Endothelial cell of umbilical vein (primary cell): ENCODE measurements around the gene MAGEB17. TPM values are rescaled to one million over a fixed set of nuclear protein-coding genes. Genes with fewer than 3 reads are reported as not detected.

Experiments used
- BruUV-seq: library from RNA; stranded (reverse); fragments of 400-500 nt; replicated peaks from 2 replicates; lab custom pipeline; 2021; lab: Mats Ljungman, UMichigan
- CTCF ChIA-PET: fragments of 300-600, 350-600 bp; sonication (Branson Sonifier 250); formaldehyde crosslinking; loops from one replicate; lab custom pipeline; 2021; ENCODE audit warnings: antibody characterized with exemption, inconsistent platforms; lab: Charles Lee
- POLR2A ChIA-PET: fragments of 300-600, 350-600 bp; sonication (Branson Sonifier 250); formaldehyde crosslinking; loops from one replicate; lab custom pipeline; 2021; ENCODE audit warnings: antibody characterized with exemption, inconsistent platforms; lab: Charles Lee
- DNase-seq: peaks from one replicate; pipeline ENCODE4 v3.0.0-alpha.2; 2011; ENCODE audit warnings: low read depth, low spot score
- FAIRE-seq: peaks from 2 replicates; lab custom pipeline; 2011; peaks lifted over from hg19 to GRCh38; lab: Jason Lieb, UNC
- H2AFZ ChIP-seq: 2 replicates; pipeline ENCODE4 v1.6.0; 2012; ENCODE audit warnings: low read depth, low read length, control low read depth, inconsistent platforms
- H3K27ac ChIP-seq: 2 replicates; pipeline ENCODE4 v1.5.1; 2011; ENCODE audit warnings: low read depth, mild to moderate bottlenecking, control low read depth, low read length, moderate library complexity; ENCODE audit not compliant: insufficient read depth
- H3K27me3 ChIP-seq, 2 experiments: 2 replicates each; pipeline versions ENCODE4 v1.6.0 to v1.6.1; 2011; ENCODE audit warnings: low read length in 2 of 2, mixed read lengths in 1 of 2; ENCODE audit not compliant: control insufficient read depth in 2 of 2, insufficient read depth in 2 of 2
- H3K36me3 ChIP-seq, 2 experiments: 2 replicates in 1 of 2; 3 replicates in 1 of 2; pipeline ENCODE4 v1.5.1; 2011; ENCODE audit warnings: low read length in 2 of 2, mild to moderate bottlenecking in 1 of 2, moderate library complexity in 1 of 2; ENCODE audit not compliant: control insufficient read depth in 2 of 2, insufficient read depth in 2 of 2; ENCODE audit errors: extremely low read depth in 1 of 2
- H3K4me1 ChIP-seq: 3 replicates; pipeline ENCODE4 v1.5.1; 2011; ENCODE audit warnings: mild to moderate bottlenecking, low read length; ENCODE audit not compliant: control insufficient read depth, insufficient read depth; ENCODE audit errors: extremely low read depth
- H3K4me2 ChIP-seq: 2 replicates; pipeline ENCODE4 v1.6.1; 2011; ENCODE audit warnings: low read length, control low read depth, mixed read lengths; ENCODE audit not compliant: insufficient read depth
- H3K4me3 ChIP-seq, 3 experiments: fragments of 200-600 bp in 1 of 3; sonication (generic), shearing (Covaris generic) in 1 of 3; replicated peaks in 1 of 3; 2 replicates each; pipeline ENCODE4 v1.5.1; 2011 to 2016; ENCODE audit warnings: control low read depth in 3 of 3, low read length in 3 of 3, mild to moderate bottlenecking in 2 of 3, inconsistent platforms in 1 of 3, low read depth in 1 of 3, moderate library complexity in 1 of 3; ENCODE audit not compliant: insufficient read depth in 1 of 3
- H3K79me2 ChIP-seq: 2 replicates; pipeline ENCODE4 v1.6.0; 2012; ENCODE audit warnings: low read length, inconsistent platforms; ENCODE audit not compliant: control insufficient read depth, insufficient read depth
- H3K9ac ChIP-seq: replicated peaks from 2 replicates; pipeline ENCODE3; 2011; ENCODE audit warnings: low read length, control low read depth; ENCODE audit not compliant: insufficient read depth; ENCODE audit errors: extremely low read depth
- H3K9me1 ChIP-seq: replicated peaks from 3 replicates; pipeline ENCODE4 v1.6.0; 2011; ENCODE audit warnings: mild to moderate bottlenecking, low read length; ENCODE audit not compliant: control insufficient read depth, insufficient read depth; ENCODE audit errors: extremely low read depth
- H3K9me3 ChIP-seq: replicated peaks from 2 replicates; pipeline ENCODE4 v1.5.1; 2012; ENCODE audit warnings: low read length, inconsistent platforms; ENCODE audit not compliant: control insufficient read depth, insufficient read depth
- H4K20me1 ChIP-seq: replicated peaks from 2 replicates; pipeline ENCODE3; 2011; ENCODE audit warnings: mild to moderate bottlenecking, low read length; ENCODE audit not compliant: control insufficient read depth, insufficient read depth; ENCODE audit errors: extremely low read depth
- EZH2 ChIP-seq: IDR thresholded peaks from 2 replicates; pipeline ENCODE4 v1.6.1; 2012; ENCODE audit warnings: borderline replicate concordance, low read depth, mild to moderate bottlenecking, moderate library complexity, low read length, inconsistent platforms; ENCODE audit not compliant: severe bottlenecking
- FOS ChIP-seq: IDR thresholded peaks from 2 replicates; pipeline ENCODE4 v1.6.1; 2011; ENCODE audit warnings: mild to moderate bottlenecking, low read length, moderate library complexity, borderline replicate concordance; ENCODE audit not compliant: insufficient read depth
- GATA2 ChIP-seq: IDR thresholded peaks from 2 replicates; pipeline ENCODE4 v1.7.0; 2011; ENCODE audit warnings: low read depth, mild to moderate bottlenecking, moderate library complexity, mixed read lengths, low read length; ENCODE audit not compliant: insufficient read length, insufficient read depth
- JUN ChIP-seq: IDR thresholded peaks from 2 replicates; pipeline ENCODE4 v1.6.1; 2011; ENCODE audit warnings: borderline replicate concordance, low read depth; ENCODE audit not compliant: insufficient read length, insufficient read depth
- MYC ChIP-seq: IDR thresholded peaks from one replicate; pipeline ENCODE4 v1.6.1; 2011; ENCODE audit warnings: mild to moderate bottlenecking, low read depth, low read length
- POLR2A ChIP-seq: IDR thresholded peaks from 2 replicates; pipeline ENCODE4 v1.6.1; 2012; ENCODE audit warnings: low read depth, mild to moderate bottlenecking, control low read depth, low read length
- POLR2AphosphoS5 ChIP-seq: IDR thresholded peaks from 2 replicates; pipeline ENCODE4 v1.6.1; 2012; ENCODE audit warnings: low read depth, mild to moderate bottlenecking, control low read depth, low read length, moderate library complexity; ENCODE audit not compliant: insufficient read depth
- dilution Hi-C: fragments of 300-500 bp; cut with MboI; formaldehyde crosslinking; loops from one replicate; pipeline ENCODE4 v1.15.0; 2019; ENCODE audit warnings: low sequenced_read_pairs; ENCODE audit not compliant: extremely low pct_ligation_motif_present
- intact Hi-C: fragments of 100-400 bp; cut with micrococcal nuclease; formaldehyde crosslinking; loops from one replicate; pipeline ENCODE4 v1.10.0; 2022
- polyA plus RNA-seq, 4 experiments: library from polyadenylated mRNA; depleted of rRNA in 3 of 4; stranded (reverse) in 3 of 4; unstranded in 1 of 4; fragments of >200 nt; gene quantifications; 2 replicates each; pipeline versions ENCODE4 v1.2.1 to v1.2.3, GENCODE V29; 2011 to 2012; ENCODE audit warnings: missing spikeins in 1 of 4
- total RNA-seq: library from RNA; stranded (reverse); gene quantifications from 2 replicates; pipeline ENCODE4 v1.2.3, GENCODE V29; 2021
- TF ChIP-seq, protein P1 (sequence below), 2 donors: IDR thresholded peaks; 1 replicate in 1 of 2; 2 replicates in 1 of 2; pipeline ENCODE4 v1.5.1; 2011; ENCODE audit warnings: low read length in 2 of 2, mild to moderate bottlenecking in 2 of 2, moderate library complexity in 2 of 2, control low read depth in 1 of 2, inconsistent platforms in 1 of 2, low read depth in 1 of 2; ENCODE audit not compliant: insufficient read depth in 1 of 2; ENCODE audit errors: extremely low read depth in 1 of 2
- TF ChIP-seq, protein P2 (sequence below): IDR thresholded peaks from 2 replicates; pipeline ENCODE4 v1.6.1; 2011; ENCODE audit not compliant: insufficient read depth, insufficient read length

The MAGEB17 gene
- total and polyA plus RNA-seq, 2 donors (not counting 3 experiments of a cell fraction or from before 2014, with no cell fraction given): not detected

DNA sequence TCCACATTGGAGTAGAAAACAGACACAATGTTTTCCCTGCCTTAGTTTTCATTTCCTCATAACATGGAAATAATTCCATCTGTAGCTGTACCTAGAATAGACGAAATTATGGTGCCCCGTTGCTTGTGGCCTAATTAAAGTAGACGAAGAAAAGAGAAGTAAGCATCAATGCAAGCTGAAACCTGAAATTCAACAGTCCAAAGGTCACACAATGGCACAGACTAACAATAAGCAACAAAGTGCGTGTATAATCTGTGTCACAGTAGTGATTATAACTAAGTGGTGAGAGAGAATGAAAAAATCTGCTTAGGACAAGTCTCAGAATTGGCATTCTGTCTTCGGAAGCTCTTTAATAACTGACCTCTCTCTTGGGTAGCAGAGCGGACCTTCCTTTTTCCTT is 24.3 kb downstream of the MAGEB17 start:
- DNase-seq (no peak), FAIRE-seq (no peak)
- POLR2A ChIA-PET: no interaction called here
- H3K9me1 ChIP-seq: no peaks in the 10 kb centered on the region
- intact Hi-C loops (no loop called here), dilution Hi-C loops (no loop called here)
- BruUV-seq: no TSS peak
- H3K4me3 ChIP-seq: no peak overlapping the region
- no peaks in the 10 kb centered on the region for H3K27me3 ChIP-seq
- H3K27ac ChIP-seq: no peak overlapping the region
- peaks cover 18% of the 10 kb centered on the region for H3K4me1 ChIP-seq
- CTCF ChIA-PET: no interaction called here
- no peak overlapping the region for H3K9ac ChIP-seq
- no peak overlapping the region for H2AFZ ChIP-seq
- H3K9me3 ChIP-seq: no peaks in the 10 kb centered on the region
- H4K20me1 ChIP-seq: no peaks in the 10 kb centered on the region
- no peak for TF ChIP-seq EZH2
- TF ChIP-seq JUN: no peak
- no peak for TF ChIP-seq FOS
- no peaks in the 10 kb centered on the region for H3K79me2 ChIP-seq
- no peaks in the 10 kb centered on the region for H3K36me3 ChIP-seq
- no peak overlapping the region for H3K4me2 ChIP-seq

DNA sequence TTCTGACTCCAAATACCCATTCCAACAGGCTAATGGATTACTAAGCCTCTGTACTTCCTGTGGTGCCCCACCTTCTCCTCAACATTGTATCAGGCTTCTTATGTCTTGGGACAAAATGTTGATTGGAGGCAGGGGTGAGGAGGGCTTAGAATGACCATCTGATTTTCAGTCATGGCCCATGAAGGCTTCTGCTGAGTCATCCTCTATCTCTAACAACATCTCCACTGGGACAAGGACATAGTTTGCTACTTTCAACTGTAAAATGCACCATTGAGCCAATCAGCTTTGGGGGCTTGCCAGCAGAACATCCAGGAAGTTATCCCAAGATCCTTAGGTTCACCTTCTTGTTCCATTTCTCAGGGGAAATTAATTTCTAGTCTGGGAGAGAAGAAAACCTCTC is 29.5 kb downstream of the MAGEB17 start:
- H3K27ac ChIP-seq: no peak overlapping the region
- no peaks in the 10 kb centered on the region for H3K27me3 ChIP-seq
- H3K4me3 ChIP-seq: no peak overlapping the region
- no peak overlapping the region for H3K9ac ChIP-seq
- no peak for TF ChIP-seq FOS
- no peak for TF ChIP-seq MYC
- TF ChIP-seq, protein P1, sequence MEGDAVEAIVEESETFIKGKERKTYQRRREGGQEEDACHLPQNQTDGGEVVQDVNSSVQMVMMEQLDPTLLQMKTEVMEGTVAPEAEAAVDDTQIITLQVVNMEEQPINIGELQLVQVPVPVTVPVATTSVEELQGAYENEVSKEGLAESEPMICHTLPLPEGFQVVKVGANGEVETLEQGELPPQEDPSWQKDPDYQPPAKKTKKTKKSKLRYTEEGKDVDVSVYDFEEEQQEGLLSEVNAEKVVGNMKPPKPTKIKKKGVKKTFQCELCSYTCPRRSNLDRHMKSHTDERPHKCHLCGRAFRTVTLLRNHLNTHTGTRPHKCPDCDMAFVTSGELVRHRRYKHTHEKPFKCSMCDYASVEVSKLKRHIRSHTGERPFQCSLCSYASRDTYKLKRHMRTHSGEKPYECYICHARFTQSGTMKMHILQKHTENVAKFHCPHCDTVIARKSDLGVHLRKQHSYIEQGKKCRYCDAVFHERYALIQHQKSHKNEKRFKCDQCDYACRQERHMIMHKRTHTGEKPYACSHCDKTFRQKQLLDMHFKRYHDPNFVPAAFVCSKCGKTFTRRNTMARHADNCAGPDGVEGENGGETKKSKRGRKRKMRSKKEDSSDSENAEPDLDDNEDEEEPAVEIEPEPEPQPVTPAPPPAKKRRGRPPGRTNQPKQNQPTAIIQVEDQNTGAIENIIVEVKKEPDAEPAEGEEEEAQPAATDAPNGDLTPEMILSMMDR (IDR thresholded peaks at IDR 0.05; ENCODE audit: extremely low read depth in 1 of 2, insufficient read depth in 1 of 2, low read depth in 1 of 2, low read length in 2 of 2): no peak
- TF ChIP-seq EZH2: no peak
- TF ChIP-seq POLR2AphosphoS5: no peak
- no peak for TF ChIP-seq POLR2A
- TF ChIP-seq, protein P2, sequence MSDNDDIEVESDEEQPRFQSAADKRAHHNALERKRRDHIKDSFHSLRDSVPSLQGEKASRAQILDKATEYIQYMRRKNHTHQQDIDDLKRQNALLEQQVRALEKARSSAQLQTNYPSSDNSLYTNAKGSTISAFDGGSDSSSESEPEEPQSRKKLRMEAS: no peak
- no peak for TF ChIP-seq GATA2
- TF ChIP-seq JUN: no peak
- intact Hi-C loops (no loop called here), dilution Hi-C loops (no loop called here)
- ChIA-PET CTCF (no interaction called here), POLR2A (no interaction called here)
- H3K79me2 ChIP-seq: no peaks in the 10 kb centered on the region
- no peaks in the 10 kb centered on the region for H3K9me1 ChIP-seq
- H3K36me3 ChIP-seq: no peaks in the 10 kb centered on the region
- DNase-seq (no peak), FAIRE-seq (no peak)
- H2AFZ ChIP-seq: no peak overlapping the region
- no peaks in the 10 kb centered on the region for H3K4me1 ChIP-seq
- H3K4me2 ChIP-seq: no peak overlapping the region
- BruUV-seq: no TSS peak
- H3K9me3 ChIP-seq: no peaks in the 10 kb centered on the region
- no peaks in the 10 kb centered on the region for H4K20me1 ChIP-seq
